ENCODE data around the gene TLR1.
A peak's percentile ranks its signal among the peaks of the same experiment; 100 is the strongest.
"Not testable (repeated sequence)": the region's sequence is repeated elsewhere in the genome, so short reads cannot be mapped to it uniquely, and the experiment has no call there.

The TLR1 gene

GRCh38 chr4:38785901-38786402, 18.6 kb downstream of the TLR1 start:
- H3K4me1 ChIP-seq = peaks cover 55 to 95% (median 90%) of the 10 kb centered on the region in 10 experiments
- no peak overlapping the region for H3K4me3 ChIP-seq

GRCh38 chr4:38785041-38785790, 19.4 kb downstream of the TLR1 start:
- Histone ChIP-seq H3K4me2 (peak overlapping the region; percentile 59 to 88 (median 71)), H3K36me3 (peaks cover 0 to 9% (median 0%) of the 10 kb centered on the region in 11 experiments; a peak in 4 of 22 replicates), H3K9ac (peak overlapping the region; percentile 37 to 78 (median 67); a peak in 20 of 22 replicates), H3K4me3 (no peak overlapping the region), H3K27ac (peak overlapping the region; percentile 52 to 93 (median 88); a peak in 21 of 22 replicates), H4K20me1 (no peaks in the 10 kb centered on the region), H3K27me3 (no peaks in the 10 kb centered on the region), H3K9me3 (replicated peaks in 1 of 11) (peaks cover 0 to 20% (median 12%) of the 10 kb centered on the region in 11 experiments; a peak in 18 of 22 replicates), H3K4me1 (peaks cover 52 to 95% (median 87%) of the 10 kb centered on the region in 10 experiments)
- no peak for TF ChIP-seq Cebpa-rat (IDR thresholded peaks at IDR 0.05)

More at GRCh38 chr4:38785901-38786402, 18.6 kb downstream of the TLR1 start:
- Histone ChIP-seq H3K4me2 (peak overlapping the region; percentile 59 to 88 (median 71)), H3K9ac (peak overlapping the region; percentile 57 to 78 (median 67); a peak in 21 of 22 replicates), H3K27me3 (no peaks in the 10 kb centered on the region), H3K9me3 (replicated peaks in 1 of 11) (peaks cover 0 to 20% (median 12%) of the 10 kb centered on the region in 11 experiments; a peak in 18 of 22 replicates), H3K27ac (peak overlapping the region; percentile 52 to 93 (median 88); a peak in 21 of 22 replicates), H3K36me3 (peaks cover 0 to 11% (median 0%) of the 10 kb centered on the region in 11 experiments; a peak in 4 of 22 replicates), H4K20me1 (no peaks in the 10 kb centered on the region)
- TF ChIP-seq Cebpa-rat (IDR thresholded peaks at IDR 0.05) = peak in 10 of 11 experiments; percentile 15 to 91 (median 77); a peak in 16 of 22 replicates

GRCh38 chr4:38784141-38784540, 20.4 kb downstream of the TLR1 start:
- no peaks in the 10 kb centered on the region for H3K27me3 ChIP-seq
- no peak for TF ChIP-seq Cebpa-rat (IDR thresholded peaks at IDR 0.05)
- H3K9me3 ChIP-seq (replicated peaks in 1 of 11) = peaks cover 0 to 9% (median 2%) of the 10 kb centered on the region in 11 experiments; a peak in 8 of 22 replicates
- no peak overlapping the region for H3K4me3 ChIP-seq
- no peak overlapping the region; a peak in 2 of 22 replicates for H3K9ac ChIP-seq
- H3K4me2 ChIP-seq = peak overlapping the region in 9 of 11 experiments; percentile 17 to 88 (median 71); a peak in 12 of 22 replicates
- H3K4me1 ChIP-seq = peaks cover 51 to 84% (median 78%) of the 10 kb centered on the region in 10 experiments
- no peaks in the 10 kb centered on the region for H4K20me1 ChIP-seq
- H3K27ac ChIP-seq = peak overlapping the region in 9 of 11 experiments; percentile 23 to 93 (median 89); a peak in 13 of 22 replicates
- H3K36me3 ChIP-seq = no peaks in the 10 kb centered on the region

GRCh38 chr4:38783109-38783460, 21.5 kb downstream of the TLR1 start:
- Histone ChIP-seq H3K4me3 (no peak overlapping the region), H3K27me3 (no peaks in the 10 kb centered on the region), H3K9me3 (replicated peaks in 1 of 11) (peaks cover 0 to 3% (median 0%) of the 10 kb centered on the region in 11 experiments; a peak in 2 of 22 replicates), H3K4me2 (peak overlapping the region; percentile 38 to 77 (median 68); a peak in 18 of 22 replicates), H4K20me1 (no peaks in the 10 kb centered on the region), H3K27ac (peak overlapping the region in 8 of 11 experiments; percentile 51 to 93 (median 90); a peak in 15 of 22 replicates), H3K36me3 (no peaks in the 10 kb centered on the region), H3K4me1 (peaks cover 51 to 74% (median 69%) of the 10 kb centered on the region in 10 experiments), H3K9ac (peak overlapping the region in 3 of 11 experiments; percentile 9 to 32 (median 22); a peak in 3 of 22 replicates)
- no peak for TF ChIP-seq Cebpa-rat (IDR thresholded peaks at IDR 0.05)

GRCh38 chr4:38782452-38783108, 22.0 kb downstream of the TLR1 start, which contains the start of gene TLR10:
TSS of gene TLR10 (minus strand) at chr4:38782990. CDS start at chr4:38775590, 7,400 bp downstream.
- H3K4me3 ChIP-seq = peak within 1 kb of the TSS in 2 of 10 experiments; percentile 31 to 37; a peak in 4 of 20 replicates
- H3K4me2 ChIP-seq = peak within 1 kb of the TSS; percentile 49 to 77 (median 68)
- H3K4me1 ChIP-seq = peaks cover 51 to 69% (median 64%) of the 10 kb centered on the region in 10 experiments
- peak within 1 kb of the TSS in 5 of 11 experiments; percentile 9 to 43 (median 27); a peak in 6 of 22 replicates for H3K9ac ChIP-seq
- no peak for TF ChIP-seq Cebpa-rat (IDR thresholded peaks at IDR 0.05)
- H3K27ac ChIP-seq = peak within 1 kb of the TSS in 8 of 11 experiments; percentile 51 to 93 (median 90); a peak in 15 of 22 replicates
- peaks cover 3 to 7% (median 4%) of the 10 kb centered on the region in 11 experiments; a peak in 12 of 22 replicates for H3K9me3 ChIP-seq (replicated peaks in 1 of 11)
- no peaks in the 10 kb centered on the region for H3K27me3 ChIP-seq
- no peaks in the 10 kb centered on the region for H3K36me3 ChIP-seq
- no peaks in the 10 kb centered on the region for H4K20me1 ChIP-seq

GRCh38 chr4:38781854-38782261, 22.7 kb downstream of the TLR1 start:
- Histone ChIP-seq H3K36me3 (no peaks in the 10 kb centered on the region; a peak in 1 of 22 replicates), H3K9me3 (replicated peaks in 1 of 11) (peaks cover 9 to 14% (median 12%) of the 10 kb centered on the region in 11 experiments; a peak in 21 of 22 replicates), H3K9ac (no peak overlapping the region; a peak in 1 of 22 replicates), H3K4me2 (peak overlapping the region; percentile 49 to 77 (median 68)), H3K27ac (peak overlapping the region in 6 of 11 experiments; percentile 18 to 91 (median 40); a peak in 8 of 22 replicates), H3K4me1 (peaks cover 51 to 61% (median 57%) of the 10 kb centered on the region in 10 experiments), H3K4me3 (peak overlapping the region in 1 of 10 experiments; percentile 31; a peak in 2 of 20 replicates), H4K20me1 (no peaks in the 10 kb centered on the region), H3K27me3 (no peaks in the 10 kb centered on the region)
- no peak for TF ChIP-seq Cebpa-rat (IDR thresholded peaks at IDR 0.05)

- H3K27ac ChIP-seq = peak overlapping the region in 2 of 11 experiments; percentile 5 to 12; a peak in 3 of 22 replicates
- H3K4me3 ChIP-seq = no peak overlapping the region
- no peak for TF ChIP-seq Cebpa-rat (IDR thresholded peaks at IDR 0.05)
- H3K27me3 ChIP-seq = no peaks in the 10 kb centered on the region
- H3K4me1 ChIP-seq = peaks cover 42 to 55% (median 49%) of the 10 kb centered on the region in 10 experiments
- peaks cover 11 to 20% (median 18%) of the 10 kb centered on the region in 11 experiments; a peak in 21 of 22 replicates for H3K9me3 ChIP-seq (replicated peaks in 1 of 11)
- H4K20me1 ChIP-seq = no peaks in the 10 kb centered on the region
- H3K36me3 ChIP-seq = no peaks in the 10 kb centered on the region; a peak in 1 of 22 replicates
- no peak overlapping the region for H3K9ac ChIP-seq
- H3K4me2 ChIP-seq = peak overlapping the region; percentile 14 to 75 (median 40); a peak in 20 of 22 replicates
Observed at GRCh38 chr4:38780833-38781484, 23.6 kb downstream of the TLR1 start.

- H3K4me3 ChIP-seq = no peak overlapping the region
- no peak overlapping the region for H3K4me2 ChIP-seq
Observed at GRCh38 chr4:38779790-38780189, 24.8 kb downstream of the TLR1 start.

GRCh38 chr4:38777925-38778324, 26.7 kb downstream of the TLR1 start:
- not testable (repeated sequence) for H3K27ac ChIP-seq, H4K20me1 ChIP-seq, H3K27me3 ChIP-seq, H3K9ac ChIP-seq, H3K36me3 ChIP-seq, H3K4me3 ChIP-seq, H3K4me2 ChIP-seq
- Histone ChIP-seq H3K9me3 (replicated peaks in 1 of 11) (peaks cover 24 to 50% (median 44%) of the 10 kb centered on the region in 11 experiments; a peak in 21 of 22 replicates), H3K4me1 (peaks cover 21 to 26% (median 24%) of the 10 kb centered on the region in 10 experiments)

More at GRCh38 chr4:38779790-38780189, 24.8 kb downstream of the TLR1 start:
- Histone ChIP-seq H3K27ac (no peak overlapping the region), H3K27me3 (no peaks in the 10 kb centered on the region), H3K36me3 (peaks cover 0 to 6% (median 0%) of the 10 kb centered on the region in 11 experiments; a peak in 4 of 22 replicates), H3K9ac (no peak overlapping the region), H3K9me3 (replicated peaks in 1 of 11) (peaks cover 11 to 31% (median 25%) of the 10 kb centered on the region in 11 experiments; a peak in 21 of 22 replicates), H3K4me1 (peaks cover 30 to 43% (median 39%) of the 10 kb centered on the region in 10 experiments), H4K20me1 (no peaks in the 10 kb centered on the region)
- TF ChIP-seq Cebpa-rat (IDR thresholded peaks at IDR 0.05) = no peak

All from BLaER1 treated with 17β-estradiol and CSF1 and Interleukin-3, amounts not matched to agents 10 nM and 100 nM (cell line).